PC-3 (cell line): Measurements from ENCODE around the gene NEU1.

ENCODE experiments used
- EZH2 ChIP-seq: fragments of 300-600 bp; sonication (generic); IDR thresholded peaks from one replicate; pipeline ENCODE4 v1.6.1; 2017; ENCODE audit warnings: antibody characterized with exemption, mild to moderate bottlenecking, low read length; ENCODE audit not compliant: unreplicated experiment
- TF ChIP-seq, protein P1 (sequence below): fragments of 300-600 bp; sonication (generic); conservative IDR thresholded peaks from 2 replicates; pipeline ENCODE4 v1.5.1; 2017; ENCODE audit warnings: antibody characterized with exemption, low read depth, mild to moderate bottlenecking, low read length

DNA sequence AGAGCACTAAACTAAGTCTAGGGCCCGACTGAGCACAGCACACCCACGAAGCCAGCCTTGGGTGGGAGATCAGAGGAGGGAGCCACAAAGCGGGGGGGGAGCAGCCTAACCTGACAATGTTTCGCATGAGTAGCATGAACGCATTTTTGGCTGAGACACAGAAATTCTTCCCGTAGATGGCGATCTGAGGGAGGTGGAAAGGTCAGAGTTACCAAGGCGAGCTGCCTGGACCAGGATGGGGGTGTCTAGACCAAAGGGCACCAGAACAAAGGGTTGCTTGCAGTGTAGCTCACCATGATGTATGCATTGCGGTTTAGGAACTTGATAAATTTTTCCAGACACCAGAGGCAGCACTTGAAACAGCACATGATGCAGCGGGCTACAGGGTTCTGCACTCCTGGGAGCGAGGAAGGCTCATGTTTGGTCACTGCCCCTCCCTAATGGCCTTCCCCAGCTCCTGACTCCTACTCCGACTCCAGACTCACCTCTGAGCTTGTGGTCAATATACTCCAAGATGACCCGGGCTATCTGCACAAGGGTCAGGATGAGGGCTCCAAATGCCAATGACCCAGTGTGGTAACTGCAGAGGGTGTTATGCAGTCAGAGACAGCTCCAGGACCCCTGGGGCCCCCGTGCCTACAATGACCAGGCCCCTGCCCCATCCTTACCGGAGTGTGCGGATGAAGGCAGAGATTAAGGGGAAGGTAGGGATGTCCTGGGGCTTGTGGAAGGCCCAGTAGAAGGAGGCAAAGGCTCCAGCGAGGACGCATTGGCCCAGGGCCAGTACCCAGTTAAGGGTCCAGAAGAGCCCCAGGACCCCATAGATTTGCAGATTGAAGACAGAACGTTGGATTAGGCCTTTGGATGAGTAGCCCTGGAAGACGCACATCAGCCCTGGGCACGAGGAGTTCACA is 2.8 kb upstream of the NEU1 start:
- TF ChIP-seq, protein P1, sequence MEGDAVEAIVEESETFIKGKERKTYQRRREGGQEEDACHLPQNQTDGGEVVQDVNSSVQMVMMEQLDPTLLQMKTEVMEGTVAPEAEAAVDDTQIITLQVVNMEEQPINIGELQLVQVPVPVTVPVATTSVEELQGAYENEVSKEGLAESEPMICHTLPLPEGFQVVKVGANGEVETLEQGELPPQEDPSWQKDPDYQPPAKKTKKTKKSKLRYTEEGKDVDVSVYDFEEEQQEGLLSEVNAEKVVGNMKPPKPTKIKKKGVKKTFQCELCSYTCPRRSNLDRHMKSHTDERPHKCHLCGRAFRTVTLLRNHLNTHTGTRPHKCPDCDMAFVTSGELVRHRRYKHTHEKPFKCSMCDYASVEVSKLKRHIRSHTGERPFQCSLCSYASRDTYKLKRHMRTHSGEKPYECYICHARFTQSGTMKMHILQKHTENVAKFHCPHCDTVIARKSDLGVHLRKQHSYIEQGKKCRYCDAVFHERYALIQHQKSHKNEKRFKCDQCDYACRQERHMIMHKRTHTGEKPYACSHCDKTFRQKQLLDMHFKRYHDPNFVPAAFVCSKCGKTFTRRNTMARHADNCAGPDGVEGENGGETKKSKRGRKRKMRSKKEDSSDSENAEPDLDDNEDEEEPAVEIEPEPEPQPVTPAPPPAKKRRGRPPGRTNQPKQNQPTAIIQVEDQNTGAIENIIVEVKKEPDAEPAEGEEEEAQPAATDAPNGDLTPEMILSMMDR: no peak
- no peak for TF ChIP-seq EZH2
